ENCODE measurements around the gene HIC1.

Gene HIC1

DNA sequence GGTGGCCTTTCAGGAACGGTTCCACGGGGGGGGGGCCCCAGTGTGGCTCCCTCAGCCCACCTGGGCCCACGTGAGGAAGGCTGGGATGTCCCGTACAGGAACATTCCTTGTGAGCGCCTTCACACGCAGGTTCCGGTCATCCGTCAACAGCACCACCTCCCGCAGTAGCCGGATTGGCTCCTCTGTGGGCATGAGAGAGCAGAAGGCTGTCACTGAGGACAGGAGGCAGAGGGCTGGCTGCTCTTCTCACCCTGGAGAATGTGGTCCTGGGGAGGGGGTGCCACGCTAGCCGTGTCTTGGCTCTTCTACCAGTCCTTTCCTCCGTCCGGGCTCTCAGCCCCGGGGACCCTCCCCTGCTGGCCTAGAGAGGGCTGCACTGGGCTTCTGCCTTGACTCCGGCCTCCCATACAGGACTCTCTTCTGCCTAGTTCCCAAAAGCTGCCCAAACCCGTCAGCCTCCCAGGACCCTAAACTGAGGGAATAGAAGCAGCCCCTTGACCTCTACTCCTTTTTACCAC lies 6.6 kb downstream of the HIC1 start:
- DNase-seq: no peak

DNA sequence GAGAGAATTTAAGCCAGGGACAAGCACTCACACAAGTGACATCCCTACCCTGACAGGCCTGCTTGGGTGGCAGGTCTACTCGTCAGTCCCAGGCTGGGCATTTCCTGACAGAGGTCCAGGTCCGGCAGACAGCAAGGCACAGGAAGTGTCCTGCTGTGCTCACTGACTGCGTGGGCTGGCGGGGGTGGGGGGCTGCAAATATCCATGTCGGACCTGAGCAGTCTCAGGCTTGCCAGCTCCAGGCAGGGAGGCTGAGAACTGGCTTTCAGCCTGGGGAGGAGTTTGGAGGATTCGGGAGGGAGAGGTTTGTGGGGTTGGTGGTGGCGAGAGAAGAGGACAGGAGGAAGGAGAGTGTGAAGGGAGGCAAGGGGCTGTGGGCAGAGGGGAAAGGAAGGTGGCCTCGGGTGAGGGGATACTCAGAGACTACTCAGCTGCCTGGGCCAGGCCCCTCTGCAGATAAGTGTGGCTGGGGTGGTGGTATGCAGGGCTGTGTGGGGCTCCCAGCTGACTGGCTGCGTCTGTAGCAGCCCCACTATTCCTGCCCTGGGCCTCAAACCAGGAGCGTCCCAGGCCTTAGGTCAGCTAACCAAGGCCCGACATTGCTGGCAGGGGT lies 7.8 kb downstream of the HIC1 start:
- no peak for DNase-seq

GRCh38 chr17:2063261-2064146 lies 8.6 kb downstream of the HIC1 start:
- DNase-seq: no peak

DNA sequence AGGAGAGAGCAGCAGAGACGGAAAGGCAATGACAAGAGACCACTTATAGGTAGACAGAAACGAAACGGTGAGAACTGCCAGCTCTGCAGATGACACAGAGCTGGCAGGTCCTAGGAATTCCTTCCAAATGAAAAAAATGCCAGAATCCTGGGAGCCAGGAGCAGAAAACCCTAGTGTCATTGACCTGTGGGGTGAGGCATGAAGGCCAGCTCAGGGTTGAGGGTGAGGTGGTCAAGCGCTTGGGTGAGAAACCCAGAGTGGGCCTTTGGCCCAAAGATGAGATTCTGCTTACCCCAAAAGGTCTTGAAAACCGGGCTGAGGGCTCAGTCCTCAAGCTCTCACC lies 9.2 kb downstream of the HIC1 start:
- no peak for DNase-seq

- no peak for DNase-seq
Measured at GRCh38 chr17:2064520-2064971, 9.6 kb downstream of the HIC1 start.

- no peak for DNase-seq
Measured at GRCh38 chr17:2064980-2065785, 10.3 kb downstream of the HIC1 start.

- DNase-seq: no peak
Measured at GRCh38 chr17:2065949-2066400, 11.1 kb downstream of the HIC1 start.

- no peak for DNase-seq
Measured at GRCh38 chr17:2067048-2067561, 12.2 kb downstream of the HIC1 start.

- no peak for DNase-seq
Measured at GRCh38 chr17:2067608-2068024, 12.7 kb downstream of the HIC1 start.

DNA sequence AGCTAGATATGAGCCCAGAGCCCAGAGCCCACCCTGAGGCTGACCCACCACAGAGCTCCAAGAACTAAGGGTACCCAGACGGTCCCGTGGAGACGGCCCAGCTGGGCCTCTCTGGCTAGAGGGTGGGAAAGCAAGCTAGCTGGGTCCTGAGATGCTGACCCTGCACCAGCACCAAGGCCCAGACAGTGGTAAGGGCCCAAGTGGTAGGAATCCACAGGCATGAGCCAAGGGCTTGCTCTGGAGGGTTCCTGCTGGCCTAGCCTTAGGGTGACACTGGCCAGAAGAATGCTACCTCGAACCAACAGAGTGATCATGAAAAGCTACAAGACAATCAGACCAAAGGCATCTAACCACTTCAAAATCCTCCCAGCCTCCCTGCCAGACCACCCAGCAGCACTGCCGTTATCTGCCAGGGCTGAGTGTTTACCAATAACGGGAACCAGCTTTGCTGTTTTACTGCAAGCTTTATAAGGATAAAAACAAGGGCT lies 13.2 kb downstream of the HIC1 start:
- DNase-seq: no peak

- DNase-seq: no peak
Measured at GRCh38 chr17:2068519-2069051, 13.7 kb downstream of the HIC1 start.

GRCh38 chr17:2070241-2071023 lies 15.5 kb downstream of the HIC1 start:
- DNase-seq: no peak

- DNase-seq: no peak
Measured at GRCh38 chr17:2071024-2071385, 16.1 kb downstream of the HIC1 start.

DNA sequence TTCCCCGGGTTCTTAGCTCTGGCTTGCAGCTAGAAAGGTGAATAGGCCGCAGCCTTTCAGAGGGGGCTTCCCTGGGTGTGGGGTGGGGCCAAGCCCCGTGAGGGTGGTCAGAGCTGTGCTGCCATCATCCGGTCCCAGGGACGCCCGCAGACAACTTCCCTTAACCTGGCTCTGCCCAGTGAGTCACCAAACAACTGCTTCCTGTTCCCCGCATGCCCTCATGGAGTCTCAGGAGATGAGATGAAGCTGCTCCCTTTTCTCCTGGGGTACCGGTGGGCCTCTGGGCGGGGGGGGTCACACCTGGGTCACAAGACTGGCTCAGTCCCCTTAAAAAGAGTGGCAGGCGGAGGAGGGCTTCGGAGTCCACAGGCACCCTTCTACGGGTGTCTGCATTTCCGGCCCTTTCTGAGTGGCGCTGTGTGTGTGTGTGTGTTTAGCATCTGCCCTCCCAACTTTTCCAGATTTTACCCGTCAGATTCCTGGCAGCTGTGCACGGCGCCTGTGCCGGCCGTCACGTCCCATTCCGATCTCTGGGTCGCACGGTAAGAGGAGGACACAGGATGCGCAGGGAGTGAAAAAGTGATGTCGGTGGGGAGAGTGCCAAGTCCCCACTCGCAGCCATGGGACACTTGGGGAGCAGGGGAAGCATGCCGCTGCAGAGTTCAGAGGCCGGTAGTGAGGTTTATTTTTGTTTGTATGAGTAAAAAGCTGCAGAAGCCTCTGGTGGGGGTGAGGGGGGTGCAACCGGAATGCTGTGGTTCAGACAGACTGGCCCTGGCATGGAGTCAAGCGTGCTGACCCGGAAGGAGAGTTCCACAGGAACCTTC lies 16.8 kb downstream of the HIC1 start:
- DNase-seq: no peak

DNA sequence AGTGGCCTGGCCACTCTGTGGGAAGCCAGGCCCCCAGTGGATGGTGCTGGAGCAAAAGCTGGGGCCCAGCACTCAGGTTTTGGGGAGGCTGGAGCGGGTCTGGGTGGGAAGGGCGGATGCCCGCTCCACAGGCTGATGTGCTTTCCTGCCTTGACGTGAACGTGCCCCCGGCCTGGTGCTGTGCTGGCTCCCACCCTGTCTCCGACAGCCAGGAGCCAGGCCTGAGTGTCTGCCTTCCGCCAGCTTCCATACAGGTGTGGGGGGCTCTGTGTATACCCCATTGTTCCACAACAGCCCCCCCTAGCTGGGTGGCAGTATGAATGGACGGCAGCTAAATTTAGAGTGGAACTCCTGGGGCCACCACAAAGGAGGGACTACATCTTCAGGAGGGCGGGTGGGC lies 20.0 kb downstream of the HIC1 start:
- no peak for DNase-seq

- no peak for DNase-seq
Measured at GRCh38 chr17:2075336-2076086, 20.6 kb downstream of the HIC1 start.

DNA sequence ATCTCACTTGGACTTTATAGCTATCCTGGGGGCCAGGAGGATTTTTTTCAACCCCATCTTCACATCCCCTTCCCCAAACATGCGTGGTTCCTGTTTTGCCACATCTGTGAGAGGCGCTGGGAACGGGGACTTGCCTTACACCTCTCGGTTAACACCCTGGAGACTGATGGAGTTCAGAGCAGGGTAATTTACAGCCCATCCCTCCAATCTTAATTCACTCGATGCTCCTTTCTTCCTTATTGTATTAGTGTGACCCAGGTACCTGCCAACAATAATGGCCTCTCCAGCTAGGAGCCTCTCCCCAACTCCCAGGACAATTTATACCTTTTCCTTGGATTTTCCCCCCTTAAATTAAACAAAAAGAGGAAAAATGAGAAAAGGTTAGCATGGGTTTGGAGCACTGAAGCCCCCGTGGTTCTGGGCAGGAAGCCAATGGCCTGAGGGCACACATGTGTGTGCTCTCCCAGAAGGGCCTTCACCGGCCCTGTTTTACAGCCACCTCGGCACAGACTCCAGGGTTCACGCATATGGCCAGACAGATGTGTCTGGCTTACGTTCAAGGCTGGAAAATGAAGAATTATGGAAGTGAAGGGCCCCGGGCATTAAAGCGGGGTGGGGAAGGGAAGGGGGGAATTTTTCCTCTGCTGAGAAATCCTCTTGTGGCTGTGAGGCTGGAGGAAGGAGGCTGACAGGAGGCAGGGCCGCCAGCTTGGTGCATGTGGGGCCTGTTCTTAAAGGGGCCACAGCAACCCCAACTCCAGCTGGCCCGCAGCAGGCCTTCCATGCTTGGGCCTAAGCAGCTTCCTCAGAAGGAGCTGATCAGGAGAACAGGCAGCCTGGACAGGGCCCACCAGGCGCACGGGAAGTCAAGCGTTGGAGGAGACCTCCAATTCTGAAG lies 21.4 kb downstream of the HIC1 start:
- DNase-seq: no peak

GRCh38 chr17:2077040-2077439 lies 22.1 kb downstream of the HIC1 start:
- DNase-seq: no peak

GRCh38 chr17:2081564-2081963 lies 26.7 kb downstream of the HIC1 start:
- DNase-seq: no peak
